HG02938 (cell line): Measurements from ENCODE around the gene EP300.
"Not testable (repeated sequence)": the region's sequence is repeated elsewhere in the genome, so short reads cannot be mapped to it uniquely, and the experiment has no call there.

Experiments used
- ATAC-seq: cut with Tn5 transposase; IDR thresholded peaks from one replicate; pipeline ENCODE4 v1.9.1; 2021; ENCODE audit warnings: mild to moderate bottlenecking, moderate library complexity; ENCODE audit not compliant: unreplicated experiment

The EP300 gene

GRCh38 chr22:41145921-41146320 is 53.5 kb downstream of the EP300 start:
- not testable (repeated sequence) for ATAC-seq

DNA sequence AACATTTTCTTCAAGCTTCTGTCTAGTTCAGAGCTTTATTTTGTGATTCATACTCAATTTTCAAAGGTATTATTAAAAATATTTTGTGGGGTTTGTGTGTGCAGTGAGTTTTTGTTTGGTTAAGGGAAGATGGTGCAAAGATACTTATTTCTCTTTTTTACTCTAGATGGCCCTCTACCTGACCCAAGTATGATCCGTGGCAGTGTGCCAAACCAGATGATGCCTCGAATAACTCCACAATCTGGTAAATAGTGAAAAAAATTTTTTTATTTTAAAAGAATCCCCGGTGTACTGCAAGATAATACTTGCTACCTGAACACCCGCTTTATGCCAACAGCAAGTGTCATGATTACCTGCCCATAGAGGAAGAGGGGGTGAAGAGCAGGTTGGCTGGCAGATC is 54.2 kb downstream of the EP300 start:
- no peak for ATAC-seq

DNA sequence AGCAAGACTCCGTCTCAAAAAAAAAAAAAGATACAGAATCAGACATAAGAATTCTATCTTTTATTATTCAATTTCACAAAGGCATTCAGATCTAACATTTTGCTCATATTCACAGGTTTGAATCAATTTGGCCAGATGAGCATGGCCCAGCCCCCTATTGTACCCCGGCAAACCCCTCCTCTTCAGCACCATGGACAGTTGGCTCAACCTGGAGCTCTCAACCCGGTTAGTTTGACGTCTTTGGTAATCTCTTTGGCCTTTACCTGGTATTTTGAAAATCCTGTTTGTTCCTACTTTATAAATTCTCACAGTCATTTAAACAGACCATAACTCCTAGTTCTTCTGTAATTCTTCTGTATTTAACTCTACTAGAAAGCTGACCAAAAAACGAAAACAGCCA is 55.3 kb downstream of the EP300 start:
- ATAC-seq, result no peak

DNA sequence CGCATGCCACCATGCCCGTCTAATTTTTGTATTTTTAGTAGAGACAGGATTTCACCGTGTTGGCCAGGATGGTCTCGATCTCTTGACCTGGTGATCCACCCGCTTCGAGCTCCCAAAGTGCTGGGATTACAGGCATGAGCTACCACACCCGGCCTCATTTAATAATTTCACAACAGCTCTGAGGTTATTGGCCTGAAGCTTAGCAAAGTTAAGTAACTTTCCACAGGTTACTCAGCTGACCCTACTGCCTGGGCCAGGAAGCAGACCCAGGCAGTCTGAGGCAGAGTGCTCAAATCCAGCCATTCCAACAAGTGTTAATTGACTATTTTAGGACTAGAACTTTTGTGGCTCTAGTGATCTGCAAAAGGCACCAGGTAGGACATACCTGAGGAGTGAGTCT is 60.5 kb downstream of the EP300 start:
- ATAC-seq, result no peak

DNA sequence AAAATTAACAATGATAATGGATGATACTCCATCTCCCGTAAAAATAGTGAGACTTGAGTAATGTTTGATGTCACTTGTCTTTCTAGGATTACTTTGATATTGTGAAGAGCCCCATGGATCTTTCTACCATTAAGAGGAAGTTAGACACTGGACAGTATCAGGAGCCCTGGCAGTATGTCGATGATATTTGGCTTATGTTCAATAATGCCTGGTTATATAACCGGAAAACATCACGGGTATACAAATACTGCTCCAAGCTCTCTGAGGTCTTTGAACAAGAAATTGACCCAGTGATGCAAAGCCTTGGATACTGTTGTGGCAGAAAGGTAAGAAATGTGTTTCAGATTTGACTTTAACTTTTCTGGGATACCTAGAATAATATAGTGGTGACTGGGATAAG is 64.7 kb downstream of the EP300 start:
- ATAC-seq, result no peak

- no peak for ATAC-seq
Observed at GRCh38 chr22:41169157-41169556, 76.8 kb downstream of the EP300 start.

DNA sequence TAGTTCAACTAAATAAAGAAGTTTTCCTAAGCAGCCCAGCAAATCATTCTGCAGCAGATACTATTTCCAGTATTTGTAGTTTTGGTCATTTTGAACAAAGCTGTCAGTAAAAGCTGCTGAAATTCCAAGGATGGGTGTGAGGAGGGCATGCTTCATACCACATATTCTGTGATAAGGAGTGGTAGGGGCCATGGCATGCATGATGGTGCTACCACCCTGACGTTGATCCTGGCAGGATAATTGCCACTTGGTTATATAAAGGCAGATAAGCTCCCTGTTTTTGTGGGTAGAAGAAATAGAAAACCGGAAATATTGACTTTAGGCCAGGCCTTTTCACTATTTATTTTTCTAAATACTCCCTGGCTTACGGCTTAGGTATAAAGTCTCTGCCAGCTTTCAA is 79.6 kb downstream of the EP300 start:
- ATAC-seq, result no peak

DNA sequence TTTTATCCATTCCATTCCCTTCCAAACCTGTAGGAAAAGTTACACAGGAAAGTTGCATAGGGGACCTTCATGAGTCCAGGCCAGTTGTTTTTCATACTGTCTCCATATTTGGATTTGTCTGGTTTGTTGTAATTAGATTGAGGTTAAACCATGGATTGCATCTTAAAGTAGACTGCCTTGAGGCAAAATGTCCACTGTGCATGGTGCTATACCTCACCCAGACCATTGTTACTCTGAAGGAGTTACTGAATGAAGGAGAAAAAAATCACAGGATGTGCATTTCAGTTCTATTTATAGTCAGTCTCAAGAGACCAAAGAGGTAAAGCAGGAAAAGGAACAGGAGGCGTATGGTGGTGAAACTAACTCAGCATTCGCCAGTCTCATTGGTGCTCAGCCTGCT is 83.2 kb downstream of the EP300 start:
- no peak for ATAC-seq

DNA sequence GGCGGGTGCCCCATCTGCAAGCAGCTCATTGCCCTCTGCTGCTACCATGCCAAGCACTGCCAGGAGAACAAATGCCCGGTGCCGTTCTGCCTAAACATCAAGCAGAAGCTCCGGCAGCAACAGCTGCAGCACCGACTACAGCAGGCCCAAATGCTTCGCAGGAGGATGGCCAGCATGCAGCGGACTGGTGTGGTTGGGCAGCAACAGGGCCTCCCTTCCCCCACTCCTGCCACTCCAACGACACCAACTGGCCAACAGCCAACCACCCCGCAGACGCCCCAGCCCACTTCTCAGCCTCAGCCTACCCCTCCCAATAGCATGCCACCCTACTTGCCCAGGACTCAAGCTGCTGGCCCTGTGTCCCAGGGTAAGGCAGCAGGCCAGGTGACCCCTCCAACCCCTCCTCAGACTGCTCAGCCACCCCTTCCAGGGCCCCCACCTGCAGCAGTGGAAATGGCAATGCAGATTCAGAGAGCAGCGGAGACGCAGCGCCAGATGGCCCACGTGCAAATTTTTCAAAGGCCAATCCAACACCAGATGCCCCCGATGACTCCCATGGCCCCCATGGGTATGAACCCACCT is 84.7 kb downstream of the EP300 start:
- no peak for ATAC-seq

DNA sequence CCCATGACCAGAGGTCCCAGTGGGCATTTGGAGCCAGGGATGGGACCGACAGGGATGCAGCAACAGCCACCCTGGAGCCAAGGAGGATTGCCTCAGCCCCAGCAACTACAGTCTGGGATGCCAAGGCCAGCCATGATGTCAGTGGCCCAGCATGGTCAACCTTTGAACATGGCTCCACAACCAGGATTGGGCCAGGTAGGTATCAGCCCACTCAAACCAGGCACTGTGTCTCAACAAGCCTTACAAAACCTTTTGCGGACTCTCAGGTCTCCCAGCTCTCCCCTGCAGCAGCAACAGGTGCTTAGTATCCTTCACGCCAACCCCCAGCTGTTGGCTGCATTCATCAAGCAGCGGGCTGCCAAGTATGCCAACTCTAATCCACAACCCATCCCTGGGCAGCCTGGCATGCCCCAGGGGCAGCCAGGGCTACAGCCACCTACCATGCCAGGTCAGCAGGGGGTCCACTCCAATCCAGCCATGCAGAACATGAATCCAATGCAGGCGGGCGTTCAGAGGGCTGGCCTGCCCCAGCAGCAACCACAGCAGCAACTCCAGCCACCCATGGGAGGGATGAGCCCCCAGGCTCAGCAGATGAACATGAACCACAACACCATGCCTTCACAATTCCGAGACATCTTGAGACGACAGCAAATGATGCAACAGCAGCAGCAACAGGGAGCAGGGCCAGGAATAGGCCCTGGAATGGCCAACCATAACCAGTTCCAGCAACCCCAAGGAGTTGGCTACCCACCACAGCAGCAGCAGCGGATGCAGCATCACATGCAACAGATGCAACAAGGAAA is 85.4 kb downstream of the EP300 start:
- no peak for ATAC-seq

GRCh38 chr22:41178425-41178975 is 86.1 kb downstream of the EP300 start:
- no peak for ATAC-seq

- ATAC-seq, result not testable (repeated sequence)
Observed at GRCh38 chr22:41180362-41180761, 88.0 kb downstream of the EP300 start.

DNA sequence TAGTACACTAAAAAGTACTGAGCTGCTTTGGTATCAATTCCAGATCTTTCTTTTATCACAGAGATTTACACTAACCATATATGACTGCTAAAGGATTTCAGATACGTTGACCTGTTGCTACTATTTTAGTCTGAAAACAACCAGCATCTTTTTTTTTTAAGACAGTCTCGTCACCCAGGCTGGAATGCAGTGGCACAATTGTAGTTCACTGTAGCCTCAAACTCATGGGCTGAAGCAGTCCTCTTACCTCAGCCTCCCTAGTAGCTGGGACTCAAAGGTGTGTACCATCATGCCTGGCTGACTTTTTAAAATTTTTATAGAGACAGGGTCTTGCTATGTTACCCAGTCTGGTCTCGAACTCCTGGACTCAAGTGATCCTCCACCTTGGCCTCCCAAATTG is 88.5 kb downstream of the EP300 start:
- no peak for ATAC-seq

- no peak for ATAC-seq
Observed at GRCh38 chr22:41181349-41182241, 89.2 kb downstream of the EP300 start.

DNA sequence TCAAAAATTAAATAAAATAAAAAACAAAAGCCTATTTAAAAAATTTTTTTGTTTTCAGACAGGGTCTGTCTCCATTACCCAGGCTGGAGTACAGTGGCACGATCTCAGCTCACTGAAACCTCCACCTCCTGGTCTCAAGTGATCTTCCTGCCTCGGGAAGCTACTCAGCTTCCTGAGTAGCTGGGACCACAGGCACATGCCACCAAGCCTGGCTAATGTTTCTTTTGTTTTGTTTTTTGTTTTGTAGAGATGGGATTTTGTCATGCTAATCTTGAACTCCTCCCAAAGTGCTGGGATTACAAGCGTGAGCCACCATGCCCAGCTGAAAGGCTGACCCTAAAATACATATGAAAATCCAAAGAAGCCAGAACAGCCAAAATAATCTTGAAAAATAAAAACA is 92.3 kb downstream of the EP300 start:
- no peak for ATAC-seq

DNA sequence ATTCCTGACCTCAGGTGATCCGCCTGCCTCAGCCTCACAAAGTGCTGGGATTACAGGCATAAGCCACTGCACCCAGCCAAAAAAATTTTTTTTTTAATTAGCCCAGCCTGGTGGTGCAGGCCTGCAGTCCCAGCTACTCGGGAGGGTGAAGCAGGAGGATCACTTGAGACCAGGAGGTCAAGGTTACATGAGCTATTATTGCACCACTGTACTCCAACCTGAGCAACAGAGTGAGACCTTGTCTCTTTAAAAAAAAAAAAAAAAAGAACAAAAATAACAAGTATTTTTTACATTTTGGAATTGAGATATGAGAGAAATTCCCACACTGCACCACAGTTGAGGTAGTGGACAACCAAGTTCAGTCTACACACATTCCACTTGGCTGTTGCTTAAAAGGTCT is 99.1 kb downstream of the EP300 start:
- no peak for ATAC-seq

DNA sequence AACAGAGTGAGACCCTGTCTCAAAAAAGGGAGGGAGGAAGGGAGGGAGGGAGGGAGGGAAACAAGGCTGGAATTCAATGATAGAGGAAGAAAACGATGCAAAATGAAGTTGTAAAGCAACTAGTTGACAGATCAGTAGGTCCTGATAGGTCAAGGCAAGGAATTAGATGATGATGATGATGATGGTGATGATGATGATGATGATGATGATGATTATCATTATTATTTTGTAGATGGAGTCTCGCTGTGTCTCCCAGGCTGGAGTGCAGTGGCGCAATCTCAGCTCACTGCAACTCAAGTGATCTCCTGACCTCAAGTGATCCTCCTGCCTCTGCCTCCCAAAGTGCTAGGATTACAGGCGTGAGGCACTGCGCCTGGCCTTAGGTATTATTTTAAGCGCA is 101.4 kb downstream of the EP300 start:
- no peak for ATAC-seq

DNA sequence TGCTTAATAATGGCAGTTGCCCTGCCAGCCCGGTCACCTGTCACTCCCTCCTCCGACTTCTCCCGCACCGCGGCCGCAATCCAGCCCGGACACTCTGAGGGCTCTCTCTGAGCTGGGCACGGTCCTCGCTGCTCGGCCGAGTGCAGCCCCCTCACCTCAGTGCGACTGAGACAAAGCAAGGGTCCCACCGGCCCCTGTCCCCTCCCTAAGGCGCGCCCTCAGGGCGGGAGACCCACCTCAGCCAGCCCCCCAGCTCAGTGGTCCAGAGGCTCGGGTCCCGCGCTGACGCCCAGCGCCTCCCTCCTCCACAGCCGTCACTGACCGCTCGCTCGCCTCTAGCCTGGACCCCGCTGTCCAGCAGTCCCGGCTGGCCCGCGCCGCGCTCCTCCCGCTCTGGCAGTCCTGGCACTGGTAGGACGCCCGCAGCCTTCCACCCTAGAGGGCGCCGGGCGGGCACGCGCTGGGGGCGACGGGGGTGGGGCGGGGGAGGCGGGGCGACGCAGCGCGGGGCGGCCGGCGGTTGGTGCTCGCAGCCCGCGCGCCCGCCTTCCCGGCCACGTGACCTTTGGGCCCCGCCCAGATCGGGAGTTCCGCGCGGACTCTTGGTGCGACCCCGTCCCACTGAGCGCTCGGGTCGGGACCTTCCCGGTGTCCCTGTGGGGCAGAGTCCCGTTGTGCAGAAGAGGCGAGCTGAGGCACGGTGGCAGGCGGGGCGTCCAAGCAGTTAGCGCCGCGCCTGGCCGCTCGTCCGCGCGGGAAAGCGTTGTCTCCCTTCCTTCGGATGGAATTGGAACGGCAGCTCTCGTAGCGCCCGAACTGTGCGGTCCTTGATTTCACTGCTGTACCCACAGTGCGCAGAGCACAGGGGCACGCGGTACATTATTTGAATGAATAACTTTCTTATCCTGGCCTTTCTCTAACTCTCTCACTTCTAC is 104.9 kb downstream of the EP300 start:
- ATAC-seq, result peak; percentile 59

DNA sequence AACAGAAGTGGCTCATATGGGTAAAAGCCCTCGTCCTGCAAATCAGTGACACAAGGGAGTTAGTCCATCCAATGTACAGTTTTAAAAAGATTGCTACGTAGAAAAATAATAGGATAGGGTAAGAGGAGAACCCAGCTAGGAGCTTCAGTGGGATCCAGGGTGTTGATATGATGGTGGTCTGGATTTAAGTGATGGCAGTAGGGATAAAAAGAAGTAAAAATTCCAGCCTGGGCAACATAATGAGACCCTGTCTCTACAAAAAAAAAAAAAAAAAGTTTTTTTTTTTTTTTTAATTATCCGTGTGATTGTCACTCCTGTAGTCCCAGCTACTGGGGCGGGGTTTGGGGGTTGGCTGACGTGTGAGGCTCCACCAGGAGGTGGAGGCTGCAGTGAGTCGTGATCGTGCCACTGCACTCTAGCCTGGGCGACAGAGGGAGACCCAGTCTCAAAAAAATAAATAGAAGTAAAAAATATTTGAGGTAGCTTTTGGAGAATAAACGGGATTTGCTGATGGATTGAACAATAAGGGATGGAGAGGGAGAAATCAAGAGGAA is 105.7 kb downstream of the EP300 start:
- ATAC-seq, result no peak

GRCh38 chr22:41201141-41201540 is 108.7 kb downstream of the EP300 start:
- ATAC-seq, result no peak
